Neural cell (in vitro differentiated cells): Measurements from ENCODE around the gene AP1S1. TPM values are rescaled to one million over a fixed set of nuclear protein-coding genes. Genes with fewer than 3 reads are reported as not detected.

Experiments
- H2AFZ ChIP-seq: fragments of 200-600, 300-800 bp; sonication (generic), shearing (Covaris generic); 2 replicates; pipeline ENCODE4 v1.6.0; 2014; ENCODE audit warnings: low read depth, mild to moderate bottlenecking, antibody characterized with exemption, low read length, moderate library complexity
- H3F3A ChIP-seq: fragments of 200-600 bp; shearing (Covaris generic); 2 replicates; pipeline ENCODE4 v1.6.1; 2016; ENCODE audit warnings: mild to moderate bottlenecking, moderate library complexity, mixed read lengths, antibody characterized with exemption, low read length; ENCODE audit not compliant: insufficient read depth, poor library complexity, severe bottlenecking
- H3K27ac ChIP-seq: fragments of 200-600, 300-800 bp; sonication (generic), shearing (Covaris generic); 2 replicates; pipeline ENCODE4 v1.5.1; 2014; ENCODE audit warnings: mild to moderate bottlenecking, low read length, moderate library complexity
- H3K27me3 ChIP-seq: fragments of 300-800, 200-600 bp; sonication (generic), shearing (Covaris generic); 2 replicates; pipeline ENCODE4 v1.6.0; 2014; ENCODE audit warnings: mild to moderate bottlenecking, low read depth, low read length, moderate library complexity; ENCODE audit not compliant: insufficient read depth
- H3K36me3 ChIP-seq: fragments of 300-800, 200-600 bp; sonication (generic), shearing (Covaris generic); 2 replicates; pipeline ENCODE4 v1.5.1; 2014; ENCODE audit warnings: mild to moderate bottlenecking, antibody characterized with exemption, low read length, moderate library complexity; ENCODE audit not compliant: insufficient read depth
- H3K4me2 ChIP-seq: fragments of 300-800, 200-600 bp; sonication (generic), shearing (Covaris generic); 2 replicates; pipeline ENCODE4 v1.6.0; 2014; ENCODE audit warnings: mild to moderate bottlenecking, low read length
- H3K4me3 ChIP-seq: fragments of 300-800, 200-600 bp; sonication (generic), shearing (Covaris generic); 2 replicates; pipeline ENCODE4 v1.5.1; 2014; ENCODE audit warnings: mild to moderate bottlenecking, low read length, moderate library complexity
- H3K79me2 ChIP-seq: fragments of 200-600 bp; shearing (Covaris generic); replicated peaks from 2 replicates; pipeline ENCODE4 v1.6.0; 2014; ENCODE audit warnings: mild to moderate bottlenecking, low read length, moderate library complexity; ENCODE audit not compliant: insufficient read depth
- H3K9ac ChIP-seq: fragments of 300-800, 200-600 bp; sonication (generic), shearing (Covaris generic); 2 replicates; pipeline ENCODE4 v1.6.1; 2016; ENCODE audit warnings: mild to moderate bottlenecking, low read length, mixed read lengths
- H3K9me2 ChIP-seq: fragments of 200-600 bp; shearing (Covaris generic); 2 replicates; pipeline ENCODE4 v1.6.1; 2016; ENCODE audit warnings: mild to moderate bottlenecking, low read length, mixed read lengths; ENCODE audit not compliant: insufficient read depth
- H3K9me3 ChIP-seq: fragments of 200-600, 300-800 bp; sonication (generic), shearing (Covaris generic); 2 replicates; pipeline ENCODE4 v1.6.1; 2016; ENCODE audit warnings: mild to moderate bottlenecking, mixed run types, low read length, moderate library complexity, mixed read lengths
- H4K20me1 ChIP-seq: fragments of 200-600 bp; shearing (Covaris generic); 2 replicates; pipeline ENCODE4 v1.6.1; 2016; ENCODE audit warnings: mild to moderate bottlenecking, mixed run types; ENCODE audit not compliant: insufficient read depth
- CTCF ChIP-seq: fragments of 450-650 bp; IDR thresholded peaks from 2 replicates; pipeline ENCODE4 v1.5.1; 2014; ENCODE audit warnings: antibody characterized with exemption, mild to moderate bottlenecking, moderate library complexity; ENCODE audit not compliant: poor library complexity, severe bottlenecking
- EP300 ChIP-seq: fragments of 450-650 bp; conservative IDR thresholded peaks from 2 replicates; pipeline ENCODE4 v1.6.1; 2014; ENCODE audit warnings: antibody characterized with exemption, mild to moderate bottlenecking, moderate library complexity; ENCODE audit not compliant: poor library complexity, severe bottlenecking
- EZH2 ChIP-seq: fragments of 200-600, 300-800 bp; shearing (Covaris generic), sonication (generic); IDR thresholded peaks from 2 replicates; pipeline ENCODE4 v1.6.1; 2014; ENCODE audit warnings: antibody characterized with exemption, low read length, borderline replicate concordance, mild to moderate bottlenecking; ENCODE audit not compliant: insufficient read depth, poor library complexity, severe bottlenecking
- MXI1 ChIP-seq: fragments of 450-650 bp; conservative IDR thresholded peaks from 2 replicates; pipeline ENCODE4 v1.6.1; 2014; ENCODE audit warnings: antibody characterized with exemption, mild to moderate bottlenecking; ENCODE audit not compliant: poor library complexity, severe bottlenecking
- POLR2AphosphoS5 ChIP-seq: IDR thresholded peaks from 2 replicates; pipeline ENCODE4 v1.6.1; 2012
- RAD21 ChIP-seq: fragments of 450-650 bp; conservative IDR thresholded peaks from 2 replicates; pipeline ENCODE4 v1.6.1; 2014; ENCODE audit warnings: antibody characterized with exemption, mild to moderate bottlenecking, moderate library complexity
- REST ChIP-seq: IDR thresholded peaks from 2 replicates; pipeline ENCODE4 v1.6.1; 2012; ENCODE audit warnings: borderline replicate concordance
- SMC3 ChIP-seq: fragments of 450-650 bp; conservative IDR thresholded peaks from 2 replicates; pipeline ENCODE4 v1.6.1; 2014; ENCODE audit warnings: antibody characterized with exemption, mild to moderate bottlenecking, moderate library complexity; ENCODE audit not compliant: poor library complexity
- TAF1 ChIP-seq: IDR thresholded peaks from 2 replicates; pipeline ENCODE4 v1.6.1; 2012; ENCODE audit warnings: low read depth
- polyA plus RNA-seq: library from polyadenylated mRNA; depleted of rRNA; stranded (reverse); fragments of >200 nt; gene quantifications from 2 replicates; pipeline ENCODE4 v1.2.3, GENCODE V29; 2014

Gene AP1S1
- polyA plus RNA-seq, 1 donor from 2014 or later, result 344 TPM

- peaks cover 9% of the 10 kb centered on the region for H3K79me2 ChIP-seq
- no peak overlapping the region for H3K4me2 ChIP-seq
- H3K36me3 ChIP-seq, result no peaks in the 10 kb centered on the region
- H2AFZ ChIP-seq, result no peak overlapping the region
- no peaks in the 10 kb centered on the region for H3F3A ChIP-seq
- no peaks in the 10 kb centered on the region for H4K20me1 ChIP-seq
- H3K9me2 ChIP-seq, result no peaks in the 10 kb centered on the region
- H3K27me3 ChIP-seq, result no peaks in the 10 kb centered on the region
- no peak overlapping the region for H3K27ac ChIP-seq
- H3K9ac ChIP-seq, result no peak overlapping the region
- TF ChIP-seq TAF1 (no peak), CTCF (no peak), SMC3 (no peak), POLR2AphosphoS5 (no peak), MXI1 (no peak), RAD21 (no peak), EP300 (no peak), REST (no peak), EZH2 (no peak)
- H3K4me3 ChIP-seq, result no peak overlapping the region
- no peaks in the 10 kb centered on the region for H3K9me3 ChIP-seq
Observed at GRCh38 chr7:101156866-101157589, 2.8 kb downstream of the AP1S1 start.

GRCh38 chr7:101159696-101160674, 5.7 kb downstream of the AP1S1 start:
- H2AFZ ChIP-seq, result no peak overlapping the region
- H3K27ac ChIP-seq, result no peak overlapping the region
- H4K20me1 ChIP-seq, result no peaks in the 10 kb centered on the region
- no peak overlapping the region for H3K4me2 ChIP-seq
- no peaks in the 10 kb centered on the region for H3K9me2 ChIP-seq
- H3K9me3 ChIP-seq, result no peaks in the 10 kb centered on the region
- H3K9ac ChIP-seq, result no peak overlapping the region
- no peak for TF ChIP-seq POLR2AphosphoS5
- TF ChIP-seq REST, result no peak
- no peak for TF ChIP-seq RAD21
- no peaks in the 10 kb centered on the region for H3K36me3 ChIP-seq
- peaks cover 8% of the 10 kb centered on the region for H3K79me2 ChIP-seq
- H3K4me3 ChIP-seq, result no peak overlapping the region
- no peaks in the 10 kb centered on the region for H3F3A ChIP-seq
- H3K27me3 ChIP-seq, result peaks cover 5% of the 10 kb centered on the region
